Fibroblast of gingiva (primary cell): Measurements from ENCODE around the gene KIF15.
A peak's percentile ranks its signal among the peaks of the same experiment; 100 is the strongest.
"Not testable (repeated sequence)": the region's sequence is repeated elsewhere in the genome, so short reads cannot be mapped to it uniquely, and the experiment has no call there.

Experiments
- DNase-seq: peaks from one replicate; pipeline ENCODE4 v3.0.0-alpha.2; 2011; ENCODE audit warnings: low read depth

KIF15 gene

GRCh38 chr3:44761424-44762169 lies at the start of gene KIF15, which contains the start of gene KIAA1143:
TSS of gene KIF15 (plus strand) at chr3:44761794. CDS start at chr3:44761866, 72 bp downstream.
TSS of gene KIAA1143 (minus strand) at chr3:44761619. CDS start at chr3:44761602, 17 bp downstream.
- DNase-seq, result peak; percentile 94

DNA sequence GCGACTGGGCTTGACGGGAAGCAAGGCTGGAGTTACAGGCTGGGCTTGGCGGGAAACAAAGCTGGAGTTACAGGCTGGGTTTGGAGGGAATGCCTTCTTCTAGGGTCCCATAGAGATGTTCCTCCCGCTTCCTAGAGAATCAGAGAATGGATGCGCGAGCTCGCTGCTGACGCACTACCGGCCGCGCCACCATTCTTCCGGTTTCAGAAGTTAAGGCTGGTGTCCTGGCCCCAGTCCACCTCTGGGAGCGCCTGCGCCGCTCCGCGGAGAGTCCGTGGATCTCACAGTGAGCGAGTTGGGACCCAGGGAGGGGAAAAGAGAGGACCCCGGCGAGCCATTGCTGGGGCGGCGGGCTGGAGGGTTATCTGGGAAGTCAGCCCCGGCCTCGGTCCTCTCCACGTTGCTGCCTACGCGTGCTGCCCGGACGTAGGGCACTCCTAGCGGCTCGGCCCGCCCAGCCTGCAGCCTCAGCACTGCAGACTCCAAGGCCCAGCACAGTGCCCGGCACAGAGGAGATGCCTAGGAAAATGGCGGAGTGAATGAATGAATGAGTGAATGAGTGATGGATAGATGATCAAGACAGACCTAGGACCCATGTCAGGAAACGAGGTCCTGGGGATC lies 49.0 kb upstream of the KIF15 start, which contains the start of gene ZNF502:
Gene ZNF502, plus strand, starts transcription at position 206 of the 621 bp plus-strand sequence. CDS start 7,602 bp downstream, outside the sequence.
- DNase-seq, result peak; percentile 89

GRCh38 chr3:44721231-44722102 lies 40.1 kb upstream of the KIF15 start:
- no peak for DNase-seq

DNA sequence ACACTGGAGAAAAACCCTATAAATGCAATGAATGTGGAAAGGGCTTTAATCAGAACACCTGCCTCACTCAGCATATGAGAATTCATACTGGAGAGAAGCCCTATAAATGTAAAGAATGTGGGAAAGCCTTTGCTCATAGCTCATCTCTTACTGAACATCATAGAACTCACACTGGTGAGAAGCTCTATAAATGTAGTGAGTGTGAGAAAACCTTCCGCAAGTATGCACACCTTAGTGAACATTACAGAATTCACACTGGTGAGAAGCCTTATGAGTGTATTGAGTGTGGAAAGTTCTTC lies 39.5 kb upstream of the KIF15 start:
- no peak for DNase-seq

DNA sequence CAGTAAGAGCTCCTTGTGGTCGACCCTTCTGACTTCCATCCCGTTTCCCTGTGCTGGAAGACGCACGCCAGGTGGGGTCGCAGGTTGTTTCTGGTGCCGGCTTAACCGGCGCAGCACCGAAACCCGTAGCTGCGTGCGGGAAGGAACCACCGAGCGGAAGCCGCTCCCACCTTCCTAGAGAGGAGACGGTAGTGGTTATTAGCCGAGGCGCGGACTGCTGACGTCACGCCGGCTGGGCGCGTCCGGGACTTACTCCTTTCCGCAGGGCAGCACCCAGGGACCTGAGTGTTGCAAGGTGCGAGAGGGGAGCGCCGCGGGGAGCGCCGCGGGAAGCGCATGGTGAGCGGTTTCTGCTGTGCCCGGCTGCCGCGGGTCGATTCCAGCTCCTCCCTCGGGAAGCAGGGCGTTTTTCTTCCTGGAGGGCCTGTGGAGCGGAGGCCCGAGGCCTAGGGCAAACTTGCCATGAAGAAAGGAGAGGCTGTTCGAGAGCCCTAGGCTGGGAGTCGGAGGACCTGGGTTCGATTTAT lies 32.1 kb upstream of the KIF15 start, which contains the start of gene ZNF501:
Gene ZNF501, plus strand, starts transcription at position 252 of the 527 bp plus-strand sequence. CDS start 4,787 bp downstream, outside the sequence.
- peak; percentile 93 for DNase-seq

GRCh38 chr3:44734646-44735168 lies 26.9 kb upstream of the KIF15 start:
- DNase-seq, result no peak

- DNase-seq, result no peak
These were observed 532 bp upstream of the KIF15 start for GRCh38 chr3:44761101-44761423.

DNA sequence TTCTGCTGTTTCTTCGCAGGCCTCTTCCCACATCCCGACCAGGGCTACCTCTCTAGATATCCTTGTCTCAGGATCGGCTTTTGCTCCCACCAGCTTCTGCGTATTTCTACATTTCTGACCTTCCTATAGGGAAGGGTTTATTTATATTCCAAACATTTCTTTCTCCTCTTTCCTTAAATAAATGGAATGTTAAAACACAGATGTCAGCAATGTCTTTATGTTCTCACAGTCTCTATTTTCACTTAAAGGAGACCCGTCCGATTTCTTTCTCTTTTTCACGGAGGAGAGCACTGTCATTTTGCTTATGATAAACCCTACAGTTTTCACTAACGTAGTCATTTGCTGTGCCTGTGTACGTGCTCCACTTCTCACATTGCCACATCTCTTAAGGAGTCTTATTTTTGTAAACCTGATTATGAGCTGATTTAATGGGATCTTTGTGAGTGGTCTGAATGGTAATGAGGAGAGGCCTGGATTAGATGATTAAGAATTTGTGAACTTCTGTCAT lies 630 bp downstream of the KIF15 start:
- DNase-seq, result no peak

DNA sequence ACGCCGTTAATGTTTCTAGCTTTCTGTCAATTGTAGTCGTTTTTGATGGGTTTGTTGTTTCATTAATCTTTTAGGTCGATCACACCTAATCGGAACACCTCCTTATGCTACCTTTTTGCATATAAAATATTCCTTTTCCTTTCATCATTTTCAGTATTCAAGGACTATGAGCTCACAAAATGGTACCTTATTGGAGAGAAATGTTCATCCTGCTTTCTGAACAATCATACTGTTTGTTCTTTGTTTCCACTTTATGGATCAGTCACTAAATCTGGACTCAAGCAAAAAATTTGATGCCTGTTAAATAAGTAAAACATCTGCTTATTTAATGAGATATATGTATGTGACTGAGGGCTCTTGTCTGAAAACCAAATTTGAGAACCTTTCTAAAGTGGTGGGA lies 1.1 kb downstream of the KIF15 start:
- no peak for DNase-seq

DNA sequence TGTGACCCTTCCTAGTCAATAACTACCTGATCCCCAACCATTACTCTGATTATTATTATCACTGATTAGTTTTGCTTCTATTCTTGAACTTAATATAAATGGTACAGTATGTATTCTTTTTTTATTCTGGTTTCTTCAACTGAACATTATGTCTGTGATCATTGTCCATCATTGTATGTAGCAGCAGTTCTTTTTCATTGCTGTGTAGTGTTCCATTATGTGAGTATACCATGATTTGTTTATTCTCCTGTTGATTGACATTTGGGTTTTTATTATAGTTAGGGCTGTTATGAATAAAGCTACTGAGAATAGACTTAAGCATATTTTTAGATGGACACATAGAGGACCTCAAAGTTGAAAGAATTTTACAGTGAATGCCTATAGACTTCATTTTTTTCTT lies 2.7 kb downstream of the KIF15 start:
- DNase-seq, result no peak

- DNase-seq, result no peak
These were observed 10.0 kb downstream of the KIF15 start for GRCh38 chr3:44771424-44772098.

DNA sequence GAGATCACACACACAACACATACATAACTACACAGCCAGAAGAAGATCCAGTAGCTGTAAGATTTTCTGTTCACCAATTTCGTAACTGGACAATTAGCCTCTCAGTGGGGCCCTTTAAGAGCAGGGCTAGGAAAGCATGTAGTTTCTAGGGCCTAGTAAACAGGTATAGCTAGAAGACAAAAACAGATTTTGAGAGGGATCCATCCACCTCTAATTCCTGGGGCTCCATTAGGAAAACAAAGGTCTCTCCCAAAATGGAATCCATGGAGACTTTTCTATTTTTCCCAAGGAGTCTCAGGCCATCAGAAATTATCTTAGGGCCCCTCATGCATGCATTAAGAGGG lies 10.5 kb downstream of the KIF15 start:
- no peak for DNase-seq

GRCh38 chr3:44782891-44783290 lies 21.3 kb downstream of the KIF15 start:
- no peak for DNase-seq

GRCh38 chr3:44795197-44795596 lies 33.6 kb downstream of the KIF15 start:
- DNase-seq, result no peak

GRCh38 chr3:44802011-44802410 lies 40.4 kb downstream of the KIF15 start:
- DNase-seq, result no peak

DNA sequence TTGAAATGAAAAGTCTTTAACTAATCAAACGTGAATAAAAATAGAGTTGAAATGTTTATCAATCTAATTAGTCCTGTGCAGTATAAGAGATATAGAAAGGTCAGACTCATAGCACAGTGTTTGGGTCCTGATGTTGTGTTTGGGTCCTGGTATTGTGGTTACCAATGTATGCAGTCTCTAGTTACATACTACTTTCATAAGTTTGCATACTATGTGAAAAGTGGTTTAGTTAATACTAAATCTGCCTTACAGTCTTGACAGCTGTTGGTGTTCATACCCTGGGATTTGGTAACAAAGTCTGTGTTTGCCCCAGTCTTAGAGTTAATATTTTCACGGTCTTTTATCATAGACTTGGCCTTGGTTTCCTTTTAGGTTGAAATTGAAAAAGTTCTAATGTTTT lies 41.7 kb downstream of the KIF15 start:
- DNase-seq, result no peak

DNA sequence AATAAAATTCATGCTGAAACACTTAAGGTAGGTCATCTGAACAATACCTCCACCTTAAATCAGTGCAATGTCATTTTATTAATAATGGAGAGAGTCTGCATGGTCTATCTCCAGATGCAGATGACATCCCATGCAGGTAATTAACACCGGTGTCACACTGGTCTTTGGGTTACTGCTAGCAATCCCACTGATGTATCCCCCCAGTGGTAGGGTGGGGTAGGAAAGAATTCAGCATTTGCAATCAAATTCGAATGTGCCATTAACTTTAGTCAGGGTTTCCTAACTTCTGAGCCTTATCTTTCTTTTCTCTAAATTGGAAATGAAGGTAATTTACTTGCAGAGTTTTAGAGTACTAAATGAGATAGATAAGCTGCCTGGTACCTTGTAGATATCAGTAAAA lies 44.4 kb downstream of the KIF15 start:
- DNase-seq, result no peak

DNA sequence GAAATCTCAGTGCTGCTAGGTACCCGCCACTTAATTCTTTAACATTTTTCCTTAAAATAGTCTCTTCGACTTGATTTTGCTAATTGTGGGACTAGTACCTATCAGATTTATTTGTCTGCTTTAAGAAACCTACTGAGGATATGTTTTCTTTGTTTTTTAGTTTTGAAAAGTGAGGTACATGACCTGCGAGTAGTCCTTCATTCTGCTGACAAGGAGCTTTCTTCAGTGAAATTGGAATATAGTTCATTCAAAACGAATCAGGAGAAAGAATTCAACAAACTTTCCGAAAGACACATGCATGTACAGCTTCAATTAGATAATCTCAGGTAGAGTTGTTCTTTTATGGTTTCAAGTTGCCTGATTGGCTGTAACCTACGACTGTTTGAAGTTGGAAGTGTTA lies 53.2 kb downstream of the KIF15 start:
- DNase-seq, result no peak

DNA sequence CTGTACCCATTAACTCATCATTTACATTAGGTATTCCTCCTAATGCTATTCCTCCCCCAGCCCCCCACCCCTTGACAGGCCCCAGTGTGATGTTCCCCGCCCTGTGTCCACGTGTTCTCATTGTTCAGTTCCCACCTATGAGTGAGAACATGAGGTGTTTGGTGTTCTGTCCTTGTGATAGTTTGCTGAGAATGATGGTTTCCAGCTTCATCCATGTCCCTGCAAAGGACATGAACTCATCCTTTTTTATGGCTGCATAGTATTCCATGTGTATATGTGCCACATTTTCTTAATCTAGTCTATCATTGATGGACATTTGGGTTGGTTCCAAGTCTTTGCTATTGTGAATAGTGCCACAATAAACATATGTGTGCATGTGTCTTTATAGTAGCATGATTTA lies 54.7 kb downstream of the KIF15 start:
- DNase-seq, result not testable (repeated sequence)

DNA sequence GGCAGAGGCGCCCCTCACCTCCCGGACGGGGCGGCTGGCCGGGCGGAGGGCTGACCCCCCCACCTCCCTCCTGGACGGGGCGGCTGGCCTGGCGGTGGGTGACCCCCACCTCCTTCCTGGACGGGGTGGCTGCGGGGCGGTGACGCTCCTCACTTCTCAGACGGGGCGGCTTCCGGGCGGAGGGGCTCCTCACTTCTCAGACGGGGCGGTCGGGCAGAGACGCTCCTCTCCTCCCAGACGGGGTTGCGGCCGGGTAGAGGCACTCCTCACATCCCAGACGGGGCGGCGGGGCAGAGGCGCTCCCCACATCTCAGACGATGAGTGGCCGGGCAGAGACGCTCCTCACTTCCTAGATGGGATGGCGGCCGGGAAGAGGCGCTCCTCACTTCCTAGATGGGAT lies 59.6 kb downstream of the KIF15 start:
- not testable (repeated sequence) for DNase-seq

GRCh38 chr3:44825264-44825925 lies 63.8 kb downstream of the KIF15 start:
- peak; percentile 28 for DNase-seq
